Neural cell (in vitro differentiated cells): ENCODE measurements around the gene CDCA5. TPM values are rescaled to one million over a fixed set of nuclear protein-coding genes. Genes with fewer than 3 reads are reported as not detected.

Experiments used
- H2AFZ ChIP-seq: fragments of 200-600, 300-800 bp; sonication (generic), shearing (Covaris generic); 2 replicates; pipeline ENCODE4 v1.6.0; 2014; ENCODE audit warnings: low read depth, mild to moderate bottlenecking, antibody characterized with exemption, low read length, moderate library complexity
- H3F3A ChIP-seq: fragments of 200-600 bp; shearing (Covaris generic); 2 replicates; pipeline ENCODE4 v1.6.1; 2016; ENCODE audit warnings: mild to moderate bottlenecking, moderate library complexity, mixed read lengths, antibody characterized with exemption, low read length; ENCODE audit not compliant: insufficient read depth, poor library complexity, severe bottlenecking
- H3K27ac ChIP-seq: fragments of 200-600, 300-800 bp; sonication (generic), shearing (Covaris generic); 2 replicates; pipeline ENCODE4 v1.5.1; 2014; ENCODE audit warnings: mild to moderate bottlenecking, low read length, moderate library complexity
- H3K27me3 ChIP-seq: fragments of 300-800, 200-600 bp; sonication (generic), shearing (Covaris generic); 2 replicates; pipeline ENCODE4 v1.6.0; 2014; ENCODE audit warnings: mild to moderate bottlenecking, low read depth, low read length, moderate library complexity; ENCODE audit not compliant: insufficient read depth
- H3K36me3 ChIP-seq: fragments of 300-800, 200-600 bp; sonication (generic), shearing (Covaris generic); 2 replicates; pipeline ENCODE4 v1.5.1; 2014; ENCODE audit warnings: mild to moderate bottlenecking, antibody characterized with exemption, low read length, moderate library complexity; ENCODE audit not compliant: insufficient read depth
- H3K4me2 ChIP-seq: fragments of 300-800, 200-600 bp; sonication (generic), shearing (Covaris generic); 2 replicates; pipeline ENCODE4 v1.6.0; 2014; ENCODE audit warnings: mild to moderate bottlenecking, low read length
- H3K4me3 ChIP-seq: fragments of 300-800, 200-600 bp; sonication (generic), shearing (Covaris generic); 2 replicates; pipeline ENCODE4 v1.5.1; 2014; ENCODE audit warnings: mild to moderate bottlenecking, low read length, moderate library complexity
- H3K79me2 ChIP-seq: fragments of 200-600 bp; shearing (Covaris generic); replicated peaks from 2 replicates; pipeline ENCODE4 v1.6.0; 2014; ENCODE audit warnings: mild to moderate bottlenecking, low read length, moderate library complexity; ENCODE audit not compliant: insufficient read depth
- H3K9ac ChIP-seq: fragments of 300-800, 200-600 bp; sonication (generic), shearing (Covaris generic); 2 replicates; pipeline ENCODE4 v1.6.1; 2016; ENCODE audit warnings: mild to moderate bottlenecking, low read length, mixed read lengths
- H3K9me2 ChIP-seq: fragments of 200-600 bp; shearing (Covaris generic); 2 replicates; pipeline ENCODE4 v1.6.1; 2016; ENCODE audit warnings: mild to moderate bottlenecking, low read length, mixed read lengths; ENCODE audit not compliant: insufficient read depth
- H3K9me3 ChIP-seq: fragments of 200-600, 300-800 bp; sonication (generic), shearing (Covaris generic); 2 replicates; pipeline ENCODE4 v1.6.1; 2016; ENCODE audit warnings: mild to moderate bottlenecking, mixed run types, low read length, moderate library complexity, mixed read lengths
- H4K20me1 ChIP-seq: fragments of 200-600 bp; shearing (Covaris generic); 2 replicates; pipeline ENCODE4 v1.6.1; 2016; ENCODE audit warnings: mild to moderate bottlenecking, mixed run types; ENCODE audit not compliant: insufficient read depth
- CTCF ChIP-seq: fragments of 450-650 bp; IDR thresholded peaks from 2 replicates; pipeline ENCODE4 v1.5.1; 2014; ENCODE audit warnings: antibody characterized with exemption, mild to moderate bottlenecking, moderate library complexity; ENCODE audit not compliant: poor library complexity, severe bottlenecking
- EP300 ChIP-seq: fragments of 450-650 bp; conservative IDR thresholded peaks from 2 replicates; pipeline ENCODE4 v1.6.1; 2014; ENCODE audit warnings: antibody characterized with exemption, mild to moderate bottlenecking, moderate library complexity; ENCODE audit not compliant: poor library complexity, severe bottlenecking
- EZH2 ChIP-seq: fragments of 200-600, 300-800 bp; shearing (Covaris generic), sonication (generic); IDR thresholded peaks from 2 replicates; pipeline ENCODE4 v1.6.1; 2014; ENCODE audit warnings: antibody characterized with exemption, low read length, borderline replicate concordance, mild to moderate bottlenecking; ENCODE audit not compliant: insufficient read depth, poor library complexity, severe bottlenecking
- MXI1 ChIP-seq: fragments of 450-650 bp; conservative IDR thresholded peaks from 2 replicates; pipeline ENCODE4 v1.6.1; 2014; ENCODE audit warnings: antibody characterized with exemption, mild to moderate bottlenecking; ENCODE audit not compliant: poor library complexity, severe bottlenecking
- POLR2AphosphoS5 ChIP-seq: IDR thresholded peaks from 2 replicates; pipeline ENCODE4 v1.6.1; 2012
- RAD21 ChIP-seq: fragments of 450-650 bp; conservative IDR thresholded peaks from 2 replicates; pipeline ENCODE4 v1.6.1; 2014; ENCODE audit warnings: antibody characterized with exemption, mild to moderate bottlenecking, moderate library complexity
- REST ChIP-seq: IDR thresholded peaks from 2 replicates; pipeline ENCODE4 v1.6.1; 2012; ENCODE audit warnings: borderline replicate concordance
- SMC3 ChIP-seq: fragments of 450-650 bp; conservative IDR thresholded peaks from 2 replicates; pipeline ENCODE4 v1.6.1; 2014; ENCODE audit warnings: antibody characterized with exemption, mild to moderate bottlenecking, moderate library complexity; ENCODE audit not compliant: poor library complexity
- TAF1 ChIP-seq: IDR thresholded peaks from 2 replicates; pipeline ENCODE4 v1.6.1; 2012; ENCODE audit warnings: low read depth
- polyA plus RNA-seq: library from polyadenylated mRNA; depleted of rRNA; stranded (reverse); fragments of >200 nt; gene quantifications from 2 replicates; pipeline ENCODE4 v1.2.3, GENCODE V29; 2014

The CDCA5 gene
- polyA plus RNA-seq, 1 donor from 2014 or later: 2.3 TPM

- H3K4me3 ChIP-seq: no peak overlapping the region
- no peaks in the 10 kb centered on the region for H3K36me3 ChIP-seq
- no peak overlapping the region for H3K27ac ChIP-seq
- no peaks in the 10 kb centered on the region for H4K20me1 ChIP-seq
- no peak overlapping the region for H3K9ac ChIP-seq
- no peaks in the 10 kb centered on the region for H3F3A ChIP-seq
- no peak overlapping the region for H3K4me2 ChIP-seq
- H2AFZ ChIP-seq: no peak overlapping the region
- H3K79me2 ChIP-seq: no peaks in the 10 kb centered on the region
- no peaks in the 10 kb centered on the region for H3K27me3 ChIP-seq
- no peaks in the 10 kb centered on the region for H3K9me3 ChIP-seq
- TF ChIP-seq RAD21: no peak
- no peak for TF ChIP-seq POLR2AphosphoS5
- no peak for TF ChIP-seq MXI1
- no peaks in the 10 kb centered on the region for H3K9me2 ChIP-seq
Observed at GRCh38 chr11:65064847-65065240, 19.0 kb downstream of the CDCA5 start.

- no peak overlapping the region for H3K4me2 ChIP-seq
- no peaks in the 10 kb centered on the region for H3K36me3 ChIP-seq
- H3F3A ChIP-seq: no peaks in the 10 kb centered on the region
- no peak overlapping the region for H3K9ac ChIP-seq
- H3K4me3 ChIP-seq: no peak overlapping the region
- H3K27ac ChIP-seq: no peak overlapping the region
- H3K27me3 ChIP-seq: no peaks in the 10 kb centered on the region
- H2AFZ ChIP-seq: no peak overlapping the region
- H4K20me1 ChIP-seq: no peaks in the 10 kb centered on the region
- no peaks in the 10 kb centered on the region for H3K9me3 ChIP-seq
- no peaks in the 10 kb centered on the region for H3K9me2 ChIP-seq
- TF ChIP-seq MXI1 (no peak), POLR2AphosphoS5 (no peak), SMC3 (no peak), EP300 (no peak), REST (no peak), CTCF (no peak), TAF1 (no peak)
- H3K79me2 ChIP-seq: no peaks in the 10 kb centered on the region
Observed at GRCh38 chr11:65063532-65063931, 20.3 kb downstream of the CDCA5 start.

GRCh38 chr11:65060913-65061408, 22.9 kb downstream of the CDCA5 start:
- no peak overlapping the region for H3K9ac ChIP-seq
- no peaks in the 10 kb centered on the region for H3K36me3 ChIP-seq
- no peak overlapping the region for H2AFZ ChIP-seq

More at GRCh38 chr11:65060913-65061408, 22.9 kb downstream of the CDCA5 start:
- Histone ChIP-seq H3K27me3 (no peaks in the 10 kb centered on the region), H3F3A (no peaks in the 10 kb centered on the region), H3K4me3 (no peak overlapping the region), H3K9me3 (no peaks in the 10 kb centered on the region), H3K4me2 (no peak overlapping the region), H4K20me1 (no peaks in the 10 kb centered on the region), H3K27ac (no peak overlapping the region), H3K79me2 (no peaks in the 10 kb centered on the region), H3K9me2 (no peaks in the 10 kb centered on the region)
- TF ChIP-seq EP300 (no peak), REST (no peak), EZH2 (no peak), POLR2AphosphoS5 (no peak), SMC3 (no peak), TAF1 (no peak), CTCF (no peak), RAD21 (no peak), MXI1 (no peak)
